Metanephros (tissue), 1 donor: ENCODE data around the gene TLR2. TPM values are rescaled to one million over a fixed set of nuclear protein-coding genes. Genes with fewer than 3 reads are reported as not detected.

Experiments used
- total RNA-seq: library from RNA; depleted of rRNA; stranded (reverse); fragments of >200 nt; gene quantifications from one replicate; pipeline ENCODE4 v1.2.3, GENCODE V29; 2014

TLR2 gene
- 13.3 TPM for total RNA-seq

GRCh38 chr4:153684182-153684970 is at the start of gene TLR2:
Gene TLR2, plus strand, starts transcription at chr4:153684280. Its CDS starts 18,628 bp downstream, at chr4:153702908.

Other genes starting within 250 kb of the TLR2 start
- gene TMEM131L, start 217.9 kb upstream of the TLR2 start, total RNA-seq = 79.5 TPM
- 4.7 TPM for gene RNF175, start 75.7 kb downstream of the TLR2 start, total RNA-seq
- 12.3 TPM for gene SFRP2, start 104.8 kb downstream of the TLR2 start, total RNA-seq